T-cell (primary cell): ENCODE measurements around the gene CASS4. TPM values are rescaled to one million over a fixed set of nuclear protein-coding genes. Genes with fewer than 3 reads are reported as not detected.

Source experiments
- ATAC-seq, 4 experiments: fragments of 200-7000 bp in 3 of 4; fragments of 150-1000 bp in 1 of 4; cut with Tn5 transposase; replicated peaks in 1 of 4; 1 replicate in 3 of 4; 2 replicates in 1 of 4; pipeline ENCODE4 v1.10.0; 2021; ENCODE audit warnings: moderate library complexity in 3 of 4, mild to moderate bottlenecking in 2 of 4, moderate number of reproducible peaks in 1 of 4
- CTCF ChIA-PET, 2 donors: fragments of 300-600 bp; sonication (Branson Sonifier 250); formaldehyde crosslinking; loops; one replicate each; lab custom pipeline; 2022; ENCODE audit warnings: antibody characterized with exemption in 2 of 2; lab: Charles Lee
- POLR2A ChIA-PET, 2 donors: fragments of 300-600 bp; sonication (Branson Sonifier 250); formaldehyde crosslinking; loops; one replicate each; lab custom pipeline; 2022; ENCODE audit warnings: antibody characterized with exemption in 2 of 2; lab: Charles Lee
- DNase-seq, 35 experiments: peaks; one replicate each; pipeline versions ENCODE4 v3.0.0 to v3.0.0-alpha.2; 2013 to 2023
- H3K27ac ChIP-seq: one replicate; pipeline ENCODE4 v1.5.1; 2013; ENCODE audit warnings: low read length
- H3K27me3 ChIP-seq, 2 experiments: replicated peaks in 1 of 2; 1 replicate in 1 of 2; 2 replicates in 1 of 2; pipeline versions ENCODE4 v1.6.1 to v1.7.0; 2013; ENCODE audit warnings: low read length in 1 of 2, mixed read lengths in 1 of 2; ENCODE audit not compliant: control insufficient read depth in 2 of 2, insufficient read depth in 2 of 2; ENCODE audit errors: extremely low read depth in 1 of 2
- H3K36me3 ChIP-seq, 2 donors: 1 replicate in 1 of 2; 2 replicates in 1 of 2; pipeline versions ENCODE4 v1.6.1 to v1.7.0; 2013; ENCODE audit warnings: low read length in 1 of 2; ENCODE audit not compliant: control insufficient read depth in 2 of 2, insufficient read depth in 1 of 2; ENCODE audit errors: extremely low read depth in 1 of 2
- H3K4me1 ChIP-seq, 2 experiments: 1 replicate in 1 of 2; 2 replicates in 1 of 2; pipeline versions ENCODE4 v1.6.1 to v1.7.0; 2013; ENCODE audit warnings: low read length in 2 of 2, mixed read lengths in 1 of 2; ENCODE audit not compliant: insufficient read depth in 2 of 2, control insufficient read depth in 1 of 2; ENCODE audit errors: extremely low read depth in 1 of 2
- H3K4me3 ChIP-seq, 2 donors: 1 replicate in 1 of 2; 2 replicates in 1 of 2; pipeline versions ENCODE4 v1.5.1 to v1.7.0; 2013; ENCODE audit warnings: mild to moderate bottlenecking in 2 of 2, low read length in 1 of 2, moderate library complexity in 1 of 2; ENCODE audit not compliant: control insufficient read depth in 1 of 2; ENCODE audit errors: extremely low read depth in 1 of 2
- H3K9me3 ChIP-seq: 2 replicates; pipeline ENCODE4 v1.7.0; 2013
- H3K27ac Mint-ChIP-seq, 2 donors: one replicate each; pipeline ENCODE4 v1.8.0; 2020 to 2021; ENCODE audit warnings: mild to moderate bottlenecking in 2 of 2, mixed read lengths in 2 of 2
- H3K27me3 Mint-ChIP-seq, 2 donors: one replicate each; pipeline ENCODE4 v1.8.0; 2021 to 2022; ENCODE audit warnings: mixed read lengths in 2 of 2
- H3K36me3 Mint-ChIP-seq: one replicate; pipeline ENCODE4 v1.8.0; 2021; ENCODE audit warnings: mixed read lengths
- H3K4me1 Mint-ChIP-seq, 3 donors: one replicate each; pipeline ENCODE4 v1.8.0; 2020 to 2022; ENCODE audit warnings: mixed read lengths in 3 of 3, mild to moderate bottlenecking in 1 of 3
- H3K4me3 Mint-ChIP-seq, 3 donors: one replicate each; pipeline ENCODE4 v1.8.0; 2020 to 2022; ENCODE audit warnings: mild to moderate bottlenecking in 3 of 3, mixed read lengths in 3 of 3, moderate library complexity in 3 of 3
- H3K9me3 Mint-ChIP-seq, 3 donors: one replicate each; pipeline ENCODE4 v1.8.0; 2020 to 2022; ENCODE audit warnings: mixed read lengths in 3 of 3
- WGBS: methylation state at CpG from one replicate; pipeline ENCODE4 v1.1.5; 2013; ENCODE audit warnings: missing lambda C conversion rate; ENCODE audit not compliant: insufficient coverage; 5-methylcytosine and 5-hydroxymethylcytosine counted together
- total RNA-seq, 35 experiments: library from RNA in 6 of 35; stranded (reverse) in 6 of 35; fragments of 120-200 nt in 1 of 35; gene quantifications; one replicate each; pipeline versions ENCODE4 v1.2.1 to v1.2.4 and lab custom pipeline; 2013 to 2026

CASS4 gene
- total RNA-seq, 5 donors from 2014 or later (not counting 1 experiment from before 2014, with no cell fraction given), result 8.0 to 13.8 (median 11.2) TPM

DNA sequence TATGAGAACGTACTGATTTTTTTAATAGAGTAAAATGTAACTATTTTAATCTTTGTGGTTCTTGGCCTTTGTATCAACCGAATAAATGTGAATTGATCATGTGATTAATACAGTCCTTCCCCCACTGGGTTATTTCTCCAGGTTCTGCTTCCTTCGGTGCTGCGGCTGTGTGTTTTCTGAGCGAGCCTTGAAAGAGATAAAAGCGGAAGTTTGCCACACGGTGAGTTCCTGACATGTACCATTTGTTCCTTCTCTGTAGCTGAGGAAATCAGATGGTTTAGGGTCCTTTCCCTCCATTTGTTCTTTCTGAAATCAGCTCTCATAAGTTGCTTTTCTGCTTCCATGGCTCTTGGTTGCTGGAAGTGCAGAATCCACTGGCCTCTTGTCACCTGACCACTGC lies 71.9 kb downstream of the CASS4 start:
- peaks cover 75% of the 10 kb centered on the region for H3K36me3 Mint-ChIP-seq
- Histone ChIP-seq H3K27ac (peak overlapping the region; percentile 8), H3K27me3 (no peaks in the 10 kb centered on the region), H3K4me3 (peak overlapping the region in 1 of 2 donors; percentile 10), H3K4me1 (peaks cover 18 to 22% of the 10 kb centered on the region in 2 experiments), H3K9me3 (no peaks in the 10 kb centered on the region), H3K36me3 (peaks cover 18 to 70% of the 10 kb centered on the region in 2 donors)
- peaks cover 41 to 60% (median 46%) of the 10 kb centered on the region in 3 donors for H3K4me1 Mint-ChIP-seq
- DNase-seq, result peak in 16 of 35 experiments; percentile 5 to 44 (median 14)
- ChIA-PET CTCF (interaction anchor here in 1 of 2 donors (0.9 kb wide), 1 partner anchor 50 kb away, joined by 3 read pairs; no protein-coding TSS in a partner anchor), POLR2A (no interaction called here)
- ATAC-seq, result peak in 3 of 4 experiments; percentile 66 to 84 (median 69)
- 48% methylated on average over 3 of the region's 7 CpGs for WGBS
- H3K9me3 Mint-ChIP-seq, result no peaks in the 10 kb centered on the region
- no peaks in the 10 kb centered on the region for H3K27me3 Mint-ChIP-seq
- peak overlapping the region; percentile 63 to 78 (median 67) for H3K4me3 Mint-ChIP-seq
- H3K27ac Mint-ChIP-seq, result peak overlapping the region; percentile 85 to 92

DNA sequence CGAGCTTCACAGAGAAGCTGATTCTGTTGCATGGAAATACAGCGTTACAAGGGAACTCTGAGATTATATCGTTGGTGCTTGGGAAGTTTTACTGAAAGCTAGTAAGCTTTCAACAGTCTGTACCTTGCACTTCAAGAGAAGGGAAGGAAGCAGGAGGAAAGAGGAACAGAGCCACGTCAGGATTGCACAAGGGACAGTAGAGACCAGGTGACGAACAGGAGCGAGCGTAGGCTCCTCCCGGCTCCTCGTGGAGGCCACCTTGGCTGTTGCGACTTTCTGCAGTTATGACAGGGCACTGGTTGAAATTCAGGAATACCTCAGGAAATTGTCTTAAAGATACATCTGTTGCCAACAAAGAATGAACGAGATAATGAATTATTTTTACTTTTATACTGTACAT lies 75.2 kb downstream of the CASS4 start:
- no peaks in the 10 kb centered on the region for H3K27me3 Mint-ChIP-seq
- no peaks in the 10 kb centered on the region for H3K27me3 ChIP-seq
- ATAC-seq, result no peak
- H3K4me3 ChIP-seq, result no peak overlapping the region
- H3K27ac ChIP-seq, result no peak overlapping the region
- no peak for DNase-seq
- H3K27ac Mint-ChIP-seq, result no peak overlapping the region
- H3K9me3 ChIP-seq, result no peaks in the 10 kb centered on the region
- ChIA-PET POLR2A (no interaction called here), CTCF (no interaction called here)
- H3K36me3 Mint-ChIP-seq, result peaks cover 70% of the 10 kb centered on the region
- no peak overlapping the region for H3K4me3 Mint-ChIP-seq
- peaks cover 29 to 61% of the 10 kb centered on the region in 2 donors for H3K36me3 ChIP-seq
- H3K9me3 Mint-ChIP-seq, result no peaks in the 10 kb centered on the region
- 87% methylated on average over 9 of the region's 11 CpGs for WGBS
- peaks cover 35 to 46% (median 40%) of the 10 kb centered on the region in 3 donors for H3K4me1 Mint-ChIP-seq
- peaks cover 18 to 22% of the 10 kb centered on the region in 2 experiments for H3K4me1 ChIP-seq

DNA sequence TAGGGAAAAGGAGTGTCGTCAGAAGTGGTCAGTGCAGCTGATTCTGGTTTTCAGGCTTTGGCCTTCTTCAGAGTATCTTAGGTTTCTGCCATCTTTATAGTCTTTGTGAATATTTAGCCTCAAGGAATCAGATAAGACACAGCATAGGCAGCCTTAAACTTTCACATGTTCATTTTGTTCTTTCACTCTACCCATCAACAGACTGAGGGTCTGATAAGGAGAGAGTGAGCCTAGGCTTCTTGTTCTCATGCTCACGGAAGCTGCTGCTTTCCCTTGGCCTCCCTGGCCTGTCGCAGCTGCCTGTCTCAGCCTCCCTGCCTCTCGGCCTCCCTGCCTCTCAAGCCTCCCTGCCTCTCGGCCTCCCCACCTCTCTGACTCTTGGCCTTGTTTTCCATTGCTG lies 76.5 kb downstream of the CASS4 start:
- no peaks in the 10 kb centered on the region for H3K27me3 Mint-ChIP-seq
- peaks cover 69% of the 10 kb centered on the region for H3K36me3 Mint-ChIP-seq
- ChIA-PET POLR2A (no interaction called here), CTCF (no interaction called here)
- no peak overlapping the region for H3K27ac ChIP-seq
- no peak overlapping the region for H3K4me3 Mint-ChIP-seq
- 92% methylated on average over 4 of the region's 5 CpGs for WGBS
- H3K4me3 ChIP-seq, result no peak overlapping the region
- DNase-seq, result no peak
- no peaks in the 10 kb centered on the region for H3K9me3 Mint-ChIP-seq
- H3K27ac Mint-ChIP-seq, result no peak overlapping the region
- no peaks in the 10 kb centered on the region for H3K9me3 ChIP-seq
- no peaks in the 10 kb centered on the region for H3K27me3 ChIP-seq
- peaks cover 9 to 10% of the 10 kb centered on the region in 2 experiments for H3K4me1 ChIP-seq
- no peak for ATAC-seq
- peaks cover 32 to 63% of the 10 kb centered on the region in 2 donors for H3K36me3 ChIP-seq
- peaks cover 25 to 35% (median 32%) of the 10 kb centered on the region in 3 donors for H3K4me1 Mint-ChIP-seq

DNA sequence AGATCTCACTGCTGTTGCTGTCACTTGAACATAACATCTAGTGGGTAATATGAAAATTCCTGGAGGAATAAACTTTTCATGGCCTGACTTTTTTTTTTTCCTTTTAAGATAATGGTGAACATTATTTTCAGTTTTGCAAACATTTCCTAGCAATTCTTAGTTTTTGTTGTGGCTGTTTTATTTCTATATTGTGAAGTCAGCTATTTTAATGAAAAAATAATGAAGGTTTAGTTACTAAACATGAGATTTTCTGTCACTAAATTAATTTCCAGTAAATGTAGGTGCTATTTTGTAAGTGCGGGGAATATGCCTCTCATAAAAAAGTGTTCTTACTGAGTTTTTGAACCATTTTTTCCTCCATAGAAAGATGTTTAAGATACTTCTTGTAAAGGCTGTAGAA lies 89.1 kb downstream of the CASS4 start:
- Mint-ChIP-seq H3K4me3 (no peak overlapping the region), H3K36me3 (peaks cover 24% of the 10 kb centered on the region), H3K4me1 (peaks cover 5 to 18% (median 12%) of the 10 kb centered on the region in 3 donors), H3K9me3 (peaks cover 2 to 4% (median 2%) of the 10 kb centered on the region in 3 donors), H3K27ac (no peak overlapping the region), H3K27me3 (no peaks in the 10 kb centered on the region)
- no peak for ATAC-seq
- CTCF ChIA-PET, result interaction anchor here in 1 of 2 donors (0.5 kb wide), 1 partner anchor 43 kb away, joined by 4 read pairs; no protein-coding TSS in a partner anchor
- DNase-seq, result no peak
- POLR2A ChIA-PET, result no interaction called here
- H3K4me3 ChIP-seq, result no peak overlapping the region
- no peaks in the 10 kb centered on the region for H3K27me3 ChIP-seq
- H3K36me3 ChIP-seq, result peaks cover 0 to 11% of the 10 kb centered on the region in 2 donors
- H3K9me3 ChIP-seq, result peaks cover 2% of the 10 kb centered on the region
- peaks cover 3 to 10% of the 10 kb centered on the region in 2 experiments for H3K4me1 ChIP-seq
- H3K27ac ChIP-seq, result no peak overlapping the region
- WGBS, result no CpG with 5 or more reads among the region's 1 CpG

DNA sequence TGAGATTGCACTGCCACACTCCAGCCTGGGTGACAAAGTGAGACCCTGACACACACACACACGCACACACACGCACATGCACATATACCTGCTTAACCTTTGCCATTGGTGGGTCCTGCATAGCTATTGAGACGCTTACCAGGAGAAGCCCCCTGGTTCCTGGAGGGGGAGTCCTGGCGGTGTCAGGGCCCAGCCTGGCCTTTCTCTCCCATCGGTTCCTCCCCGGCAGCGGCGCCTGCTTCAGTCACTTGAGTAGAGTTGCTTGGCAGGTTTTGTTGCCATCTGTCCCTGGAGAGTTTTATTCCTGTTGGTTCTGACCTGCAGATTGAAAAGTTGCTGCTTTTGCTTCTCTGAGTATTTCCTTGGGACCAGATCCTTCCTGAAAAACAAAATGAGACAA lies 91.9 kb downstream of the CASS4 start:
- Histone ChIP-seq H3K36me3 (peaks cover 0 to 7% of the 10 kb centered on the region in 2 donors), H3K27ac (no peak overlapping the region), H3K4me3 (no peak overlapping the region), H3K27me3 (no peaks in the 10 kb centered on the region), H3K4me1 (peaks cover 3 to 10% of the 10 kb centered on the region in 2 experiments), H3K9me3 (no peaks in the 10 kb centered on the region)
- DNase-seq (no peak), ATAC-seq (no peak)
- H3K9me3 Mint-ChIP-seq, result no peaks in the 10 kb centered on the region
- peaks cover 13 to 18% (median 14%) of the 10 kb centered on the region in 3 donors for H3K4me1 Mint-ChIP-seq
- peak overlapping the region in 1 of 2 donors; percentile 34 for H3K27ac Mint-ChIP-seq
- no peak overlapping the region for H3K4me3 Mint-ChIP-seq
- H3K36me3 Mint-ChIP-seq, result peaks cover 5% of the 10 kb centered on the region
- no peaks in the 10 kb centered on the region for H3K27me3 Mint-ChIP-seq
- CTCF ChIA-PET, result interaction anchor here in 1 of 2 donors (1.1 kb wide), 1 partner anchor 1707 kb away, joined by 3 read pairs; no protein-coding TSS in a partner anchor
- POLR2A ChIA-PET, result no interaction called here
- WGBS, result 100% methylated on average over 3 of the region's 8 CpGs

DNA sequence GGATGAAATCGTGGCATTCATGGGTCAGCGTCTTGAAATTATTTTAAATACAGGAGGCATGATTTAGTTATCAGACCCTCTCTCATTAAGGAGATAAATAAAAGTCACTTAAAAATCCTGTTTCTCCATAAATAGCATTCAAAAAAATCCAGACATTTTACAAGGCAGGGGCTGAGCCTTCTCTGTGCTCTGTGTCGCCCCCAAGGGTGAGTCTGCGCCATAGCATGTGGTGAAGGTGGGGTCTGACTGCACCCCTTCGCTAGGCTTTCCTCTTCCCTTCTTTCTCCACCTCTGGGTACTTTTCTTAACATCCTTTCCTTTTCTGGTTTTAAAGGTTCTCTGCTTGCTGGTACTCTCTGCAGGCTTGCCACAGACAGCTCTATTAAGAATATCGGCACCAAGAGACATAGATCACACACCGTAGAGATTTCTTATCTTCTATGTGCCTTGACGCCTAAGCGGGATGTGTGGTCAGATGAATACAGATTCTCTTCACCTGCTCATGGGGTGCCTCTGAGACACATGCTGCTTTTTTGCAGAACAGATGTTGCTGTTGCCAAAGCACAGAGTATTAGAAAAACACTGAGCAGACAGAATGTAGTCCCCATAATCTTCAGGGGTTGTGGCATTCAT lies 92.4 kb downstream of the CASS4 start:
- ChIA-PET POLR2A (no interaction called here), CTCF (no interaction called here)
- Mint-ChIP-seq H3K27ac (peak overlapping the region in 1 of 2 donors; percentile 34), H3K9me3 (no peaks in the 10 kb centered on the region), H3K4me3 (no peak overlapping the region), H3K4me1 (peaks cover 14 to 18% (median 14%) of the 10 kb centered on the region in 3 donors), H3K27me3 (no peaks in the 10 kb centered on the region), H3K36me3 (peaks cover 6% of the 10 kb centered on the region)
- DNase-seq (peak in 18 of 35 experiments; percentile 4 to 48 (median 15)), ATAC-seq (peak; percentile 52 to 78 (median 64))
- Histone ChIP-seq H3K4me3 (no peak overlapping the region), H3K27ac (no peak overlapping the region), H3K4me1 (peaks cover 3 to 10% of the 10 kb centered on the region in 2 experiments), H3K36me3 (peaks cover 0 to 7% of the 10 kb centered on the region in 2 donors), H3K9me3 (no peaks in the 10 kb centered on the region), H3K27me3 (no peaks in the 10 kb centered on the region)
- 76% methylated on average over 5 of the region's 9 CpGs for WGBS
